Measurements from ENCODE around the gene TMEM61.

TMEM61 gene

DNA sequence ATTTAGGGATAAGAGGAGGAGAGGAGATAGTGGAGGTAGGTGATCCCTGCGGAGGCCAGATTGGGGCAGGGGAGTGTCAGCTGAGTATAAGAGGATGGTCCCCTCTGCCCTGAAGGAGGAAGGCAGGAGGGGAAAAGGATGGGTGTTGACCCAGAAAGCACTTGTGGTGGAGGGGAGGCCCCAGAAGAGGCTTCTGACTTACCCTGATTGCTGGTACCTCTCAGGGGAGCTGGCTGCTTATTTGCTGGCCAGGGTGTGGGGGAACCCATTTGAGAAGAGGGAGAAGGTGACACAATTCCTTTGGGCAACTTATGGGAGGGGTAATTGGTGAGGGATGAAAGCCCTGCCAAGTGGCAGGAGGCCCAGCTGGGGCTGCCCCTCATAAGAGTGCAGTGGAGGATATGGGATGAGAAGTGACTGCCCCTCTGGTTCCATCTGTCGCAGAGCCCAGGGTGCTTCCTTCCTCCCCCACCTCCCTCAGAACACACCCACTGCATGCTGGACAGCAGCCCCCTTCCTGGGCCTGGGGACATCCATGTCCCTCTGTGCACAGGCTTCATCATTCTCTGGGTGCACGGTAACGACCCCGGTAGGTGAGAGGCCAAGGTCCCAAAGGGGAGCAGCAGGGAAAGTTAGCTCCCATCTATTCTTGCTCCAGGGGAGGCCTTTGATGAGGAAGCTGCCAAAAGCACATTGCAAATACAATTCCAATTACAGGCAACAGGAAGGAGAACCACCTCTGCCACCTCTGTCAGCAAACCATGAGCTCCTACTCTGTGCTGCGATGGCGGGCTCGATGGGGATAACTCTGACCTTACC lies 57.5 kb downstream of the TMEM61 start:
- DNase-seq (ENCODE audit: low spot score) (no peak), FAIRE-seq (no peak)

DNA sequence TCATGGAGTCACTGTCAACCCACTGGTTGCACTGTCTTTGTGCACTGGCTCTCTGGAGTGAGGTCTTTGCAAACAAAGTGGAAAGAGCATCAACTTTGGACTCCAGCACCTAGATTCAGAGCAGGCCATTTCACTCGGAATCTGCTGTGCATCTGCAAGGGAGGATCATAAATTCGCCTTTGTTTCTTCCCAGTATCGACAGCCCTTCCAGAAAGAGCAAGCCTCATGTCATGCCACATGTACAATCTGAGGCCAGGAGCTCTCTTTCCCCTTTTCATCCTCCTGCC lies 58.1 kb downstream of the TMEM61 start:
- FAIRE-seq (no peak), DNase-seq (ENCODE audit: low spot score) (no peak)

DNA sequence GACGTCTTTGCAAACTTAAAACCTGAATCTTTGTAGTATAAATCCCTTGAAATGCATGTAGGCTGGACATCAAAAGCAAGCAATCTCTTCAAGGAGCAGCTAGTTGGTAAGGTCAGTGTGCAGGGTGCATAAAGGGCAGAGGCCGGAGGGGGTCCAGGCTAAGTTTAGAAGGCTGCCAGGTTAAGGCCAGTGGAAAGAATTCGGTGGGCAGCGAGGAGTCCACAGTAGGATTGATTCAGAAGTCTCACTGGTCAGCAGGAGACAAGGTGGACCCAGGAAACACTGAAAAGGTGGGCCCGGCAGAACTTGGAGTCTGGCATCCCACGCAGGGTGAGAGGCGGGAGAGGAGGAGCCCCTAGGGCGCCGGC lies 58.5 kb downstream of the TMEM61 start:
- FAIRE-seq (no peak), DNase-seq (ENCODE audit: low spot score) (no peak)

DNA sequence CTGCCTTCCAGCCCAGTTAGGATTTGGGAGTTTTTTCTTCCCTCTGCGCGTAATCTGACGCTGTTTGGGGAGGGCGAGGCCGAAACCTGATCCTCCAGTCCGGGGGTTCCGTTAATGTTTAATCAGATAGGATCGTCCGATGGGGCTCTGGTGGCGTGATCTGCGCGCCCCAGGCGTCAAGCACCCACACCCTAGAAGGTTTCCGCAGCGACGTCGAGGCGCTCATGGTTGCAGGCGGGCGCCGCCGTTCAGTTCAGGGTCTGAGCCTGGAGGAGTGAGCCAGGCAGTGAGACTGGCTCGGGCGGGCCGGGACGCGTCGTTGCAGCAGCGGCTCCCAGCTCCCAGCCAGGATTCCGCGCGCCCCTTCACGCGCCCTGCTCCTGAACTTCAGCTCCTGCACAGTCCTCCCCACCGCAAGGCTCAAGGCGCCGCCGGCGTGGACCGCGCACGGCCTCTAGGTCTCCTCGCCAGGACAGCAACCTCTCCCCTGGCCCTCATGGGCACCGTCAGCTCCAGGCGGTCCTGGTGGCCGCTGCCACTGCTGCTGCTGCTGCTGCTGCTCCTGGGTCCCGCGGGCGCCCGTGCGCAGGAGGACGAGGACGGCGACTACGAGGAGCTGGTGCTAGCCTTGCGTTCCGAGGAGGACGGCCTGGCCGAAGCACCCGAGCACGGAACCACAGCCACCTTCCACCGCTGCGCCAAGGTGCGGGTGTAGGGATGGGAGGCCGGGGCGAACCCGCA lies 59.1 kb downstream of the TMEM61 start, which contains the start of gene PCSK9:
PCSK9 (plus strand) TSS at position 207 of the 741 bp plus-strand sequence; CDS start at position 497, 290 bp downstream.
- no peak for FAIRE-seq

DNA sequence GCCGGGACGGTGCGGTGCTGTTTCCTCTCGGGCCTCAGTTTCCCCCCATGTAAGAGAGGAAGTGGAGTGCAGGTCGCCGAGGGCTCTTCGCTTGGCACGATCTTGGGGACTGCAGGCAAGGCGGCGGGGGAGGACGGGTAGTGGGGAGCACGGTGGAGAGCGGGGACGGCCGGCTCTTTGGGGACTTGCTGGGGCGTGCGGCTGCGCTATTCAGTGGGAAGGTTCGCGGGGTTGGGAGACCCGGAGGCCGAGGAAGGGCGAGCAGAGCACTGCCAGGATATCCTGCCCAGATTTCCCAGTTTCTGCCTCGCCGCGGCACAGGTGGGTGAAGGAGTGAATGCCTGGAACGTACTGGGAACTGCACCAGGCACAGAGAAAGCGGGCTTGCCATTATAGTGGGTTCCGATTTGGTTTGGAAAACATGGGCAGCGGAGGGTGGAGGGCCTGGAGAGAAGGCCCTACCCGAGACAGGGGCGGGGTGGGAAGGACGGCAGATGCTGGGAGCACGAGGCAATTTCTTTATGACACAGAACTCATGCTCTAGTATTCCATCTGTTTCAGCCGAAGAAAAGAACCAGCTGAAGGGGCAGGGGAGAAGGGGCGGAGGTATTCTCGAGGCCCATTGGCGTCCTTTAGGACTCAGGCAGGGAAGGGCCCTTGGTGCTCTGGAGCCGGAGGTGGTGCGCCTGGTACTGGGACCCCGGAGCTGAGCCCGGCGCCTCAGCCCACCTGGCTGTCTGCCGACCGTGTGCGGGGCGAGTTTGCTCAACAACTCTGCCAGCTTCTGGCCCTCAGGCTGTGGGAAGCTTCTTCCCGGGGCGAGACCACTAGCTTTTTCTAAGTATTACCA lies 59.9 kb downstream of the TMEM61 start:
- DNase-seq (ENCODE audit: low spot score) (no peak), FAIRE-seq (no peak)

More for the DNA sequence above, 59.1 kb downstream of the TMEM61 start, which contains the start of gene PCSK9:
- DNase-seq (ENCODE audit: low spot score), result no peak

DNA sequence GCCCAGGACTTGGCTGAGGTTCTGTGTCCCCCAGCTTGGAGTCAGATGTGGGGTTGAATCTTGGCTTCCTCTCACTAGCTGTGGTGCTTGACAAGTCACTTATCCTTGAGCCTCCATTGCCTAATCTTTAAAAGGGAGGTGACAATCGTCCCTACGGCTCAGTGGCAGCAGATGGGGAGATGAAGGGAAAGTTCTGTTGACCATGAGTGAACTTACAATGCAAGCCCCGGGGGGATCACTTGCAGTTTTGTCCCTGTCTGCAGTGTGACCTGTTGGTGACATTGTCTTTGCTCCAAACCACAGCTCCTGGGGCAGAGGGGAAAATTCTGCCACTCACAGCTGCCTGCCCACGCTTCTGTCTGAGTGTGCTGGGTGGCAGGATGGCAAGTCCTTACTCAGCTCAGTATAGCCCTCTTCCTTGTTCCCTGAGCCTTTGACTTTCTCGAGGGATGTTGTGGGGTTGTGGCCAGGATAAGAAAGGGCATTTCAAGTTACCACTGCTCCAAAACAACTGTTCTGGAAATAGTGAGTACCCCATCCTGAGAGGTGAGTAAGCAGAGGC lies 60.6 kb downstream of the TMEM61 start:
- FAIRE-seq (no peak), DNase-seq (ENCODE audit: low spot score) (no peak)

DNA sequence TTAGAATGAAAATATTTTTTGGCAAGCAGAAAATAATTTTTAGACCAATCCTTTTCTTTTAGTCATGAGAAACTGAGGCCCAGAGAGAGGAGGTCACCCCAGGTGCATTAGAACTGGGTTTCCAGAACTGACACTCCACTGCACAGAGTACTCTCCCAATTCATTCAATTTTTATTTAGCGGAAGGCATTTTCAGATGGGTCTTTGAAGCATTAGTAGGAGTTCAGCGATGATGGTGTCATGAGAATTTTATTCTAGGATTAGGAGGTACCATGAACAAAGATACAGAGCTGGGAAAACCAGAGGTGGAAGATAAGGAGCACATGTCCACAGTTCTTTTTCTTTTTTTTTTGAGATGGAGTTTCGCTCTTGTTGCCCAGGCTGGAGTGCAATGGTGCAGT lies 61.2 kb downstream of the TMEM61 start:
- DNase-seq (ENCODE audit: low spot score), result no peak
- FAIRE-seq, result no peak

Measured in RCC 7860 (cell line).